Epithelial cell of proximal tubule (primary cell): ENCODE measurements around the gene ULK4. TPM values are rescaled to one million over a fixed set of nuclear protein-coding genes. Genes with fewer than 3 reads are reported as not detected.
"Not testable (repeated sequence)": the region's sequence is repeated elsewhere in the genome, so short reads cannot be mapped to it uniquely, and the experiment has no call there.

Experiments
- DNase-seq: peaks from one replicate; pipeline ENCODE4 v3.0.0-alpha.2; 2011; ENCODE audit warnings: low read depth
- H3K4me3 ChIP-seq: 2 replicates; pipeline ENCODE4 v1.5.1; 2011; ENCODE audit warnings: low read depth, mild to moderate bottlenecking, low read length
- CTCF ChIP-seq: conservative IDR thresholded peaks from 2 replicates; pipeline ENCODE4 v1.5.1; 2012; ENCODE audit warnings: low read depth, mild to moderate bottlenecking, low read length
- total RNA-seq: library from RNA; depleted of rRNA; stranded (reverse); fragments of >200 nt; gene quantifications from 2 replicates; pipeline ENCODE4 v1.2.3, GENCODE V29; 2015

Gene ULK4
- total RNA-seq, 1 donor from 2014 or later: 2.2 TPM

DNA sequence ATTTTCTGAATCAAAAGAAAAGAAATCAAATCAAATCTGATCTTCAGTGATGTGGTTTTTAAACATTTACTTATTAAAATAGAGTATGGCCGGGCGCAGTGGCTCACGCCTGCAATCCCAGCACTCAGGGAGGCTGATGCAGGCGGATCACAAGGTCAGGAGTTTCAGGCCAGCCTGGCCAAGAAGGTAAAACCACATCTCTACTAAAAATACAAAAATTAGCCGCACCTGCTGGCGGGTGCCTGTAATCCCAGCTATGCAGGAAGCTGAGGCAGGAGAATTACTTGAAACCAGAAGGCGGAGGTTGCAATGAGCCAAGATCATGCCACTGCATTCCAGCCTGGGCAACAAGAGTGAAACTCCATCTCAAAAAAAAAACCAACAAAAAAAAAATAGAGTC is 169.1 kb downstream of the ULK4 start:
- no peak overlapping the region for H3K4me3 ChIP-seq
- no peak for TF ChIP-seq CTCF
- DNase-seq: no peak

- no peak for DNase-seq
- no peak for TF ChIP-seq CTCF
- H3K4me3 ChIP-seq: no peak overlapping the region
Measured at GRCh38 chr3:41769106-41769505, 192.8 kb downstream of the ULK4 start.

GRCh38 chr3:41768363-41768762 is 193.5 kb downstream of the ULK4 start:
- no peak overlapping the region for H3K4me3 ChIP-seq
- no peak for DNase-seq
- TF ChIP-seq CTCF: no peak

- DNase-seq, H3K4me3 ChIP-seq: not testable (repeated sequence)
Measured at GRCh38 chr3:41762867-41763266, 199.0 kb downstream of the ULK4 start.

GRCh38 chr3:41753651-41754050 is 208.3 kb downstream of the ULK4 start:
- DNase-seq: no peak

DNA sequence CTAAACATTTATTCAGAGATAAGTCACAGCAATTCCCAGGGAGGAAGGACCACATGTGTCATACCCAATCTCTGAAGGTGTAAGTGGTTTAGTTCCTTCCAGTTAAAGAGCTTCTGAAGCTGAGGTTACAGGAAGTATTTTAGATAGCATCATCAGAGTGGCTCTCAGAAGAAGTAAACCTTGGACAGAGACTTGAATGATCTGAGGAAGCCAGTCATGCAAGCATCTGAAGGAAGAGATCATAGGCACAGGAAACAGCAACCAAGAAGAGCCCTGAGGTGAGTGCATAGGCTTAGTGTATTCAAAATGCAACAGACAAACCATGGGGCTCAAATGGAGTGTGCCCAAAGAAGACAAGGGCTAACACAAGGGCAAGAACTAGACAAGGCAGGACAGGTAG is 210.3 kb downstream of the ULK4 start:
- TF ChIP-seq CTCF: no peak
- no peak for DNase-seq
- no peak overlapping the region for H3K4me3 ChIP-seq

More at GRCh38 chr3:41753651-41754050, 208.3 kb downstream of the ULK4 start:
- no peak for TF ChIP-seq CTCF
- H3K4me3 ChIP-seq: no peak overlapping the region

- no peak for TF ChIP-seq CTCF
- no peak overlapping the region for H3K4me3 ChIP-seq
- DNase-seq: no peak
Measured at GRCh38 chr3:41749988-41750387, 211.9 kb downstream of the ULK4 start.

GRCh38 chr3:41746215-41746614 is 215.7 kb downstream of the ULK4 start:
- no peak for DNase-seq
- no peak for TF ChIP-seq CTCF
- H3K4me3 ChIP-seq: no peak overlapping the region
